GM18867 (cell line): Measurements from ENCODE around the gene RAB3C.
"Not testable (repeated sequence)": the region's sequence is repeated elsewhere in the genome, so short reads cannot be mapped to it uniquely, and the experiment has no call there.

Experiments used
- ATAC-seq: cut with Tn5 transposase; IDR thresholded peaks from one replicate; pipeline ENCODE4 v1.9.1; 2021; ENCODE audit warnings: mild to moderate bottlenecking, moderate library complexity; ENCODE audit not compliant: unreplicated experiment

RAB3C gene

GRCh38 chr5:58600613-58601012, 17.7 kb downstream of the RAB3C start:
- ATAC-seq = not testable (repeated sequence)

- ATAC-seq = not testable (repeated sequence)
Measured at GRCh38 chr5:58602889-58603288, 20.0 kb downstream of the RAB3C start.

- no peak for ATAC-seq
Measured at GRCh38 chr5:58606064-58606463, 23.2 kb downstream of the RAB3C start.

GRCh38 chr5:58615972-58616371, 33.1 kb downstream of the RAB3C start:
- ATAC-seq = no peak

- no peak for ATAC-seq
Measured at GRCh38 chr5:58617241-58617640, 34.4 kb downstream of the RAB3C start.

- ATAC-seq = no peak
Measured at GRCh38 chr5:58620336-58620735, 37.5 kb downstream of the RAB3C start.

GRCh38 chr5:58622936-58623871, 40.3 kb downstream of the RAB3C start:
- ATAC-seq = no peak

- ATAC-seq = no peak
Measured at GRCh38 chr5:58628626-58629025, 45.8 kb downstream of the RAB3C start.

GRCh38 chr5:58629271-58630159, 46.6 kb downstream of the RAB3C start:
- ATAC-seq = no peak

GRCh38 chr5:58631895-58632294, 49.0 kb downstream of the RAB3C start:
- ATAC-seq = no peak

- ATAC-seq = no peak
Measured at GRCh38 chr5:58635416-58635815, 52.5 kb downstream of the RAB3C start.

- ATAC-seq = no peak
Measured at GRCh38 chr5:58640011-58640410, 57.1 kb downstream of the RAB3C start.

GRCh38 chr5:58641533-58641932, 58.7 kb downstream of the RAB3C start:
- ATAC-seq = no peak

GRCh38 chr5:58648846-58649245, 66.0 kb downstream of the RAB3C start:
- no peak for ATAC-seq

GRCh38 chr5:58649716-58650115, 66.8 kb downstream of the RAB3C start:
- no peak for ATAC-seq

- ATAC-seq = no peak
Measured at GRCh38 chr5:58653521-58653920, 70.6 kb downstream of the RAB3C start.

GRCh38 chr5:58666141-58666540, 83.3 kb downstream of the RAB3C start:
- ATAC-seq = no peak

GRCh38 chr5:58666598-58667581, 84.0 kb downstream of the RAB3C start:
- ATAC-seq = no peak

- no peak for ATAC-seq
Measured at GRCh38 chr5:58670582-58670981, 87.7 kb downstream of the RAB3C start.

- ATAC-seq = no peak
Measured at GRCh38 chr5:58671155-58671554, 88.3 kb downstream of the RAB3C start.
